Ovary (tissue), 9 donors: ENCODE measurements around the gene RSAD1. TPM values are rescaled to one million over a fixed set of nuclear protein-coding genes. Genes with fewer than 3 reads are reported as not detected.
A peak's percentile ranks its signal among the peaks of the same experiment; 100 is the strongest.

Source experiments
- DNase-seq, 5 donors: peaks; one replicate each; pipeline ENCODE4 v3.0.0-alpha.2; 2019 to 2020
- H3K27ac ChIP-seq, 2 donors: fragments of 200-600 bp; one replicate each; pipeline versions ENCODE4 v1.5.1 to v1.8.0; 2019 to 2022
- H3K27me3 ChIP-seq: fragments of 200-600 bp; one replicate; pipeline ENCODE4 v1.8.0; 2022
- H3K36me3 ChIP-seq: fragments of 200-600 bp; sonication (generic); one replicate; pipeline ENCODE4 v1.5.1; 2019
- H3K4me1 ChIP-seq: one replicate; pipeline ENCODE4 v1.8.1; 2013; ENCODE audit warnings: mild to moderate bottlenecking, moderate library complexity; ENCODE audit not compliant: insufficient read depth
- H3K4me3 ChIP-seq: fragments of 200-600 bp; sonication (generic); one replicate; pipeline ENCODE4 v1.5.1; 2017
- H3K9me3 ChIP-seq, 2 donors: fragments of 200-600 bp in 1 of 2; sonication (generic) in 1 of 2; one replicate each; pipeline versions ENCODE4 v1.5.1 to v1.8.1; 2013 to 2019; ENCODE audit warnings: mild to moderate bottlenecking in 1 of 2, moderate library complexity in 1 of 2
- EP300 ChIP-seq: sonication (generic); formaldehyde crosslinking; IDR thresholded peaks from one replicate; pipeline ENCODE4 v1.6.1; 2017; ENCODE audit warnings: antibody characterized with exemption
- POLR2A ChIP-seq: fragments of 450-650 bp; IDR thresholded peaks from one replicate; pipeline ENCODE4 v1.6.1; 2017; ENCODE audit warnings: antibody characterized with exemption, mild to moderate bottlenecking, moderate library complexity
- WGBS, 3 donors: extraction: QIAGEN DNeasy Blood & Tissue Kit in 1 of 3; methylation state at CpG; one replicate each; pipeline versions ENCODE4 v1.1.5 to v1.1.7; 2013 to 2017; 5-methylcytosine and 5-hydroxymethylcytosine counted together
- intact Hi-C, 4 donors: fragments of 100-400 bp; cut with DNase I; formaldehyde crosslinking; loops; one replicate each; pipeline versions ENCODE4 v1.11.0 to v1.15.1; 2022 to 2023
- polyA plus RNA-seq, 2 donors: library from polyadenylated mRNA; stranded (reverse); fragments of 200-250 nt in 1 of 2; fragments of 350-450 nt in 1 of 2; fragmentation: Illumina TruSeq in 1 of 2; extraction: RNeasy Lipid Tissue Mini Kit (QIAGEN cat#74804) in 1 of 2; gene quantifications; one replicate each; pipeline ENCODE4 v1.2.3, GENCODE V29; 2013 to 2014
- total RNA-seq, 7 donors: library from RNA; depleted of rRNA in 2 of 7; stranded (reverse); fragments of >200 nt in 2 of 7; fragmentation: NEBNext Ultra II Directional in 3 of 7; extraction: Animal tissue kit (Norgen Biotek cat#: 25700) in 3 of 7; gene quantifications; one replicate each; pipeline versions ENCODE4 v1.1.0 to v1.2.4, GENCODE V29; 2016 to 2023
- TF ChIP-seq, protein P1 (sequence below), 3 donors: fragments of 450-650 bp in 2 of 3; fragments of 200-600 bp in 1 of 3; IDR thresholded peaks; one replicate each; pipeline versions ENCODE4 v1.5.1 to v1.8.0; 2016 to 2022; ENCODE audit warnings: antibody characterized with exemption in 3 of 3, mild to moderate bottlenecking in 1 of 3
- donor health status: DM: no; HTN: no; CAD: no; lungs with moderate emphysema.
- donor health status: DM: no; HTN: no; CAD: no.
- donor health status: Bipolar disorder and iron deficiency.
- donor health status: DM: yes; HTN: yes; CAD: no.
- donor health status: DM: no; HTN: no; CAD: no.
- donor health status: DM: yes; HTN: yes; CAD: no.

The RSAD1 gene
- total and polyA plus RNA-seq, 9 donors, result 21.2 to 48.0 (median 34.6) TPM

DNA sequence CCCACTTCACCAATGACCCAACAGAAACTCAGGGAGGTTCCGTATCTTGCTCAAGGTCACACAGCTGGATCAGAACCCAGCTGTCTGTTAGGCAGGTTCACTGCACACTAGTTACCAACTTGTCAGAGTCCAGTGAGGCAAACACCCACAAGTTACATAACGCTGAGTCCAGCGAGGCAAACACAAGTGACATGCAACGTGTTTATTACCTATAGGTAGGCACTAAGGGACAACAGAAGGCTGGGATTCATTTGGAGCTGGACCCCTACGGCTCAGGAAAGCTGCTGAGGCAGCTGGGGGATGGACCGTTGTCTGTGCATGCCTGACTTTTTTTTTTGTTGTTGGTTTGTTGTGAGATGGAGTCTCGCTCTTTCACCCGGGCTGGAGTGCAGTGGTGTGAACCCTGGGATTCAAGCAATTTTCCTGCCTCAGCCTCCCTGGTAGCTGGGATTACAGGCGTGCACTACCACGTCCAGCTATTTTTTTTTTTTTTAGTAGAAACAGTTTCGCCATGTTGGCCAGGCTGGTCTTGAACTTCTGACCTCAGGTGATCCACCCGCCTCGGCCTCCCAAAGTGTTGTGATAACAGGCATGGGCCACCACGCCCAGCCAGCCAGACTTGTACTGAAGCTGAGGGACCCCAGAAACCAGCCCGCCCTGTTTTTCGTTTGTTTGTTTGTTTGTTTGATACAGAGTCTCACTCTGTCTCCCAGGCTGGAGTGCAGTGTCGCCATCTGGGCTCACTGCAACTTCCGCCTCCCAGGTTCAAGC lies 1.9 kb upstream of the RSAD1 start:
- no peak for DNase-seq
- H3K4me1 ChIP-seq, result peaks cover 11% of the 10 kb centered on the region
- no peak overlapping the region for H3K27ac ChIP-seq
- no peaks in the 10 kb centered on the region for H3K9me3 ChIP-seq
- no peak overlapping the region for H3K4me3 ChIP-seq
- TF ChIP-seq, protein P1, sequence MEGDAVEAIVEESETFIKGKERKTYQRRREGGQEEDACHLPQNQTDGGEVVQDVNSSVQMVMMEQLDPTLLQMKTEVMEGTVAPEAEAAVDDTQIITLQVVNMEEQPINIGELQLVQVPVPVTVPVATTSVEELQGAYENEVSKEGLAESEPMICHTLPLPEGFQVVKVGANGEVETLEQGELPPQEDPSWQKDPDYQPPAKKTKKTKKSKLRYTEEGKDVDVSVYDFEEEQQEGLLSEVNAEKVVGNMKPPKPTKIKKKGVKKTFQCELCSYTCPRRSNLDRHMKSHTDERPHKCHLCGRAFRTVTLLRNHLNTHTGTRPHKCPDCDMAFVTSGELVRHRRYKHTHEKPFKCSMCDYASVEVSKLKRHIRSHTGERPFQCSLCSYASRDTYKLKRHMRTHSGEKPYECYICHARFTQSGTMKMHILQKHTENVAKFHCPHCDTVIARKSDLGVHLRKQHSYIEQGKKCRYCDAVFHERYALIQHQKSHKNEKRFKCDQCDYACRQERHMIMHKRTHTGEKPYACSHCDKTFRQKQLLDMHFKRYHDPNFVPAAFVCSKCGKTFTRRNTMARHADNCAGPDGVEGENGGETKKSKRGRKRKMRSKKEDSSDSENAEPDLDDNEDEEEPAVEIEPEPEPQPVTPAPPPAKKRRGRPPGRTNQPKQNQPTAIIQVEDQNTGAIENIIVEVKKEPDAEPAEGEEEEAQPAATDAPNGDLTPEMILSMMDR (IDR thresholded peaks at IDR 0.05), result no peak
- no peak for TF ChIP-seq POLR2A
- TF ChIP-seq EP300, result no peak
- H3K27me3 ChIP-seq, result no peaks in the 10 kb centered on the region
- no peaks in the 10 kb centered on the region for H3K36me3 ChIP-seq
- 53 to 70% (median 61%) methylated on average over 18 of the region's 18 CpGs for WGBS, 3 donors
- intact Hi-C loops, result no loop called here

DNA sequence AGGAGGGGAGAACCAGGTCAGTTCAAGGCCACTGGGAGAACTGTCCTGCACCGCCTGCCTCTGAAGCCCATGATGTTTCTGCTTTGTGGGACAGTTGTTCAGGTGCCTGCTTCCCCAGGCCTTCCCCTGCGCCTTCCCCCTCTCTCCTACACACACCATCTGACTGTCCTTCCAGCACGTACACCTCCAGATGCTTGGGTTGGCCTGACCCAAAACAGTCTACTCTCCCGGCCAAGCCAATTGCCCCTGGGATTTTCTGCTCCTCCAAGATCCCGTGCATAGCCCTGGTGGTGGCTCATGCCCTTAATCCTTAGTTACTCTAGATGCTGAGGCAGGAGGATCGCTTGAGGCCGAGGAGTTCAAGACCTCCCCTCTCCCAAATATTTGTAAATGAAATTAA lies 684 bp upstream of the RSAD1 start:
- Histone ChIP-seq H3K36me3 (no peaks in the 10 kb centered on the region), H3K9me3 (no peaks in the 10 kb centered on the region), H3K27me3 (no peaks in the 10 kb centered on the region), H3K27ac (peak overlapping the region; percentile 15 to 81), H3K4me3 (peak overlapping the region; percentile 75), H3K4me1 (peaks cover 11% of the 10 kb centered on the region)
- intact Hi-C loops, result no loop called here
- TF ChIP-seq, protein P1 (IDR thresholded peaks at IDR 0.05), result no peak
- no peak for TF ChIP-seq EP300
- TF ChIP-seq POLR2A, result no peak
- WGBS, 3 donors, result 27 to 49% (median 28%) methylated on average over 7 of the region's 7 CpGs
- no peak for DNase-seq

DNA sequence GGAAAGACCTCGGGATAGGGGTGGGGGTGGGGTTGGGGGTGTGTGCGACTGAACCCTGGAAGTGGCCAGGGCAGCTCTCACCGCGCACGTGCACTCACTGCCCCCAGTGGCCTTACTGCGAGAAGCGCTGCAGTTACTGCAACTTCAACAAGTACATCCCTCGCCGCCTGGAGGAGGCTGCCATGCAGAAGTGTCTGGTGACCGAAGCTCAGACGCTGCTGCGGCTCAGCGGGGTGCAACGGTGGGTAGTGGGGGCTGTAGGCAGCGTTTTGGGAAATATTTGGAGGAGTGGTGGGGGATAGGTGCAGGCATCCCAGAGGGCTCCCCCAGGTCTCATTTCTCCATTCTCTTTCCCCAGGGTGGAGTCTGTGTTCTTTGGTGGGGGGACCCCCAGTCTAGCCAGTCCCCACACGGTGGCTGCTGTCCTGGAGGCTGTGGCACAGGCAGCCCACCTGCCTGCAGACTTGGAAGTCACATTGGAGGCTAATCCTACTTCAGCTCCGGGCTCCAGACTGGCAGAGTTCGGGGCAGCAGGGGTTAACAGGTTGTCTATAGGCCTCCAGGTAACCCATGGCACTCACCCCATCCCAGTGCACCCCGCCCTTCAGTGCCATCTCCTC lies 972 bp downstream of the RSAD1 start:
- peak overlapping the region in 1 of 2 donors; percentile 81 for H3K27ac ChIP-seq
- peaks cover 11% of the 10 kb centered on the region for H3K4me1 ChIP-seq
- WGBS, 3 donors, result 13 to 17% (median 14%) methylated on average over 18 to 19 of the region's 19 CpGs
- H3K9me3 ChIP-seq, result no peaks in the 10 kb centered on the region
- intact Hi-C loops, result loop anchor here (2.0 to 10.0 kb wide), 9 partner anchors 55 to 365 kb away; partner anchors contain the start of genes EPN3 (in 2 of the 4), SPATA20 (in 2 of the 4) and ABCC3 (in 1 of the 4)
- peak overlapping the region; percentile 75 for H3K4me3 ChIP-seq
- no peaks in the 10 kb centered on the region for H3K36me3 ChIP-seq
- TF ChIP-seq, protein P1 (IDR thresholded peaks at IDR 0.05), result peak in 2 of 3 donors; percentile 22 to 31
- TF ChIP-seq POLR2A, result no peak
- peak; percentile 67 to 75 (median 71) for DNase-seq
- H3K27me3 ChIP-seq, result no peaks in the 10 kb centered on the region

DNA sequence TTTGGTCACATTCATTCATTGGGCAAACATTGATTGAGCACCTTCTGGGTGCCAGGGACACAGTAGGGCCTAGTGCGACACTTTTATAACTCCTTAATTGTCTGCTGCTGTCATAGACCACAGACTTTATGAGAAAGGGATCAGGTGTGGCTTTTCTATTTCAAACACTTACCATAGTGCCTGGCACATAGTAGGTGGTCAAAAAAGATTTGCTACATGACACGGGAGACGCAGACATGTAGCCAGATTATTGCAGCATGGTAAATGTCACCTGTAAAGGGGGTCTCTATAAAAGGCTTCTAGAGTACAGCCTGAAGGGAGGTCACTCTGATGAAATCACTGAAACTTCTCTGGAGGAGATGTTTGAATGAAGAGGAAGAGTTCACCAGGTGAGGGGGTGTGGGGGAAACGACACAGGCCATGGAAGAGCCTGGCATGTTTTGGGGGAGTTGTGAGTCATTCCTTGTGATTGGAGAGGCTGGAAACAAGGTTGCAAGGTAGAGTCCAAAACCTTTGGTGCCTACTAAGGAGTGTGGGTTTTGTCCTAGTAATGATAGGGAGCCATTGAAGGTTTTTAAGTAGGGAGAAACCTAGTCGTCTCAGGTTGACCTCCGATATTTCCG lies 1.6 kb downstream of the RSAD1 start:
- Histone ChIP-seq H3K36me3 (no peaks in the 10 kb centered on the region), H3K27me3 (no peaks in the 10 kb centered on the region), H3K27ac (no peak overlapping the region), H3K4me1 (peaks cover 11% of the 10 kb centered on the region), H3K4me3 (no peak overlapping the region), H3K9me3 (no peaks in the 10 kb centered on the region)
- TF ChIP-seq, protein P1 (IDR thresholded peaks at IDR 0.05), result no peak
- TF ChIP-seq POLR2A (no peak), EP300 (no peak)
- no peak for DNase-seq
- 74 to 78% (median 75%) methylated on average over 7 of the region's 7 CpGs for WGBS, 3 donors
- intact Hi-C loops, result loop anchor here (2.0 to 10.0 kb wide), 9 partner anchors 55 to 365 kb away; partner anchors contain the start of genes EPN3 (in 2 of the 4), SPATA20 (in 2 of the 4) and ABCC3 (in 1 of the 4)
